Endodermal cell (in vitro differentiated cells): ENCODE measurements around the gene DOCK2. TPM values are rescaled to one million over a fixed set of nuclear protein-coding genes. Genes with fewer than 3 reads are reported as not detected.

ENCODE experiments used
- DNase-seq: peaks from one replicate; pipeline ENCODE4 v3.0.0-alpha.2; 2017
- H3K27ac ChIP-seq: 2 replicates; pipeline ENCODE4 v1.5.1; 2013; ENCODE audit warnings: mild to moderate bottlenecking, low read depth, low read length, moderate library complexity
- H3K27me3 ChIP-seq: 2 replicates; pipeline ENCODE4 v1.6.1; 2013; ENCODE audit warnings: mild to moderate bottlenecking, low read length, moderate library complexity; ENCODE audit not compliant: insufficient read depth, control insufficient read depth, poor library complexity, severe bottlenecking
- H3K36me3 ChIP-seq: 2 replicates; pipeline ENCODE4 v1.7.0; 2013; ENCODE audit warnings: mild to moderate bottlenecking, low read length, moderate library complexity; ENCODE audit not compliant: control insufficient read depth, insufficient read depth
- H3K4me1 ChIP-seq: one replicate; pipeline ENCODE4 v1.7.0; 2013; ENCODE audit warnings: low read length; ENCODE audit not compliant: control insufficient read depth, insufficient read depth
- H3K4me3 ChIP-seq: 2 replicates; pipeline ENCODE4 v1.5.1; 2013; ENCODE audit warnings: mild to moderate bottlenecking, low read length, moderate library complexity
- H3K9ac ChIP-seq: 2 replicates; pipeline ENCODE4 v1.6.1; 2013; ENCODE audit warnings: mild to moderate bottlenecking, low read length, moderate library complexity; ENCODE audit not compliant: poor library complexity, severe bottlenecking; ENCODE audit errors: extremely low read depth
- H3K9me3 ChIP-seq: 2 replicates; pipeline ENCODE4 v1.6.1; 2013; ENCODE audit warnings: mild to moderate bottlenecking, low read length, moderate library complexity; ENCODE audit not compliant: control insufficient read depth
- H3K27ac Mint-ChIP-seq: 2 replicates; pipeline ENCODE4 v1.8.0; 2020; ENCODE audit warnings: mixed read lengths
- H3K27me3 Mint-ChIP-seq: 2 replicates; pipeline ENCODE4 v1.8.0; 2021; ENCODE audit warnings: mild to moderate bottlenecking, mixed read lengths; ENCODE audit not compliant: insufficient read depth
- H3K36me3 Mint-ChIP-seq: 2 replicates; pipeline ENCODE4 v1.8.0; 2020; ENCODE audit warnings: low read depth, mixed read lengths
- H3K4me1 Mint-ChIP-seq: 2 replicates; pipeline ENCODE4 v1.8.0; 2020; ENCODE audit warnings: mixed read lengths
- H3K4me3 Mint-ChIP-seq: 2 replicates; pipeline ENCODE4 v1.8.0; 2020; ENCODE audit warnings: mild to moderate bottlenecking, moderate library complexity, mixed read lengths
- H3K9me3 Mint-ChIP-seq: 2 replicates; pipeline ENCODE4 v1.8.0; 2020; ENCODE audit warnings: mild to moderate bottlenecking, mixed read lengths
- WGBS, 2 experiments: methylation state at CpG; one replicate each; pipeline versions ENCODE4 v1.1.5 to v1.1.7; 2013; ENCODE audit warnings: missing lambda C conversion rate in 2 of 2, mixed read lengths in 1 of 2; ENCODE audit not compliant: insufficient coverage in 1 of 2, insufficient read length in 1 of 2; 5-methylcytosine and 5-hydroxymethylcytosine counted together
- total RNA-seq, 2 donors: library from RNA; stranded (reverse); fragmentation: NEBNext Ultra II Directional in 1 of 2; extraction: Animal tissue kit (Norgen Biotek cat#: 25700) in 1 of 2; gene quantifications; 2 replicates in 1 of 2; 3 replicates in 1 of 2; pipeline ENCODE4 v1.2.1, GENCODE V29; 2021
- TF ChIP-seq, protein P1 (sequence below): fragments of 200-600 bp; sonication (generic); conservative IDR thresholded peaks from 2 replicates; pipeline ENCODE4 v1.5.0; 2021; ENCODE audit warnings: antibody characterized with exemption, mild to moderate bottlenecking

Gene DOCK2
- total RNA-seq, 2 donors from 2014 or later: 2.6 to 3.9 TPM

DNA sequence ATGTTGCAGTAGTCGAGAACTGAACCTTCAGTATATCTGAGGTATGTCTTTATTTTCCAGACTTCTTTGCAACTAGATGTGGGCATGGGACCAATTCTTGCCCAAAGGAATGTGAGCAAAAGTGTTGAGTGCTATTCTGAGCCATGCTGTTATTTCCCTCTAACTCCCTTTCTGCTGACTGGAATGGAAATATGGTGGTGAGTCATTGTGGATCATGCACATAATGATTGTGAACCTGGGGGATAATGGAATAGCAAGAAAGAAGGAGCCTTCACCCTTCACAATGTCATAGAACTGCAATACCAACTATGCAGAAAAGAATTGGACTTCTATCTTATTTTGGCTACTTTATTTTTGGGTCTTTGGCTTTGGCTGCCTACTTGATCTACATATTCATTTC lies 10.3 kb upstream of the DOCK2 start:
- Mint-ChIP-seq H3K27ac (no peak overlapping the region), H3K27me3 (peaks cover 8% of the 10 kb centered on the region), H3K9me3 (peaks cover 7% of the 10 kb centered on the region), H3K36me3 (no peaks in the 10 kb centered on the region), H3K4me3 (no peak overlapping the region), H3K4me1 (no peaks in the 10 kb centered on the region)
- 92 to 100% methylated on average over 1 of the region's 1 CpG for WGBS, 2 experiments
- Histone ChIP-seq H3K9me3 (no peaks in the 10 kb centered on the region), H3K36me3 (no peaks in the 10 kb centered on the region), H3K9ac (no peak overlapping the region), H3K4me3 (no peak overlapping the region), H3K27me3 (no peaks in the 10 kb centered on the region), H3K27ac (no peak overlapping the region), H3K4me1 (no peaks in the 10 kb centered on the region)
- DNase-seq: no peak
- TF ChIP-seq, protein P1, sequence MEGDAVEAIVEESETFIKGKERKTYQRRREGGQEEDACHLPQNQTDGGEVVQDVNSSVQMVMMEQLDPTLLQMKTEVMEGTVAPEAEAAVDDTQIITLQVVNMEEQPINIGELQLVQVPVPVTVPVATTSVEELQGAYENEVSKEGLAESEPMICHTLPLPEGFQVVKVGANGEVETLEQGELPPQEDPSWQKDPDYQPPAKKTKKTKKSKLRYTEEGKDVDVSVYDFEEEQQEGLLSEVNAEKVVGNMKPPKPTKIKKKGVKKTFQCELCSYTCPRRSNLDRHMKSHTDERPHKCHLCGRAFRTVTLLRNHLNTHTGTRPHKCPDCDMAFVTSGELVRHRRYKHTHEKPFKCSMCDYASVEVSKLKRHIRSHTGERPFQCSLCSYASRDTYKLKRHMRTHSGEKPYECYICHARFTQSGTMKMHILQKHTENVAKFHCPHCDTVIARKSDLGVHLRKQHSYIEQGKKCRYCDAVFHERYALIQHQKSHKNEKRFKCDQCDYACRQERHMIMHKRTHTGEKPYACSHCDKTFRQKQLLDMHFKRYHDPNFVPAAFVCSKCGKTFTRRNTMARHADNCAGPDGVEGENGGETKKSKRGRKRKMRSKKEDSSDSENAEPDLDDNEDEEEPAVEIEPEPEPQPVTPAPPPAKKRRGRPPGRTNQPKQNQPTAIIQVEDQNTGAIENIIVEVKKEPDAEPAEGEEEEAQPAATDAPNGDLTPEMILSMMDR: no peak

DNA sequence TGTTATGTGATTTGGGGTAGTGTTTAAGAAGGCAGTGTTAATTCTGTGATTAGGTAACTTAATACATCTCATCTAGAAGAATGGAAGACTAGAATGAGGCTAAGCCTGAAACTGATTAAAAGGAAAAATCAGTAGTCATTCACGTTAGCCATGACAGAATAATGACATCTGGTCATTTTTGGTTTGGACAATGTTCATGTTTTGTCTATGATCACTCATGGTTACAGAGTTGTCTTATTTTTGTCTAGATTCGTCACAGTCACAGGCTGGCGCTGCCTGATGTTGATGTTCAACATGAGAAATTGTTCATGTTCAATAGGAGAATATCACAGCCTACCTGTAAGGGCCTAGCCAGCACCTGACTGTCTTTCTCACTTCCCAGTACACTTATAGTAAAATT lies 9.5 kb upstream of the DOCK2 start:
- no peak for DNase-seq
- Histone ChIP-seq H3K4me1 (no peaks in the 10 kb centered on the region), H3K4me3 (no peak overlapping the region), H3K9ac (no peak overlapping the region), H3K36me3 (no peaks in the 10 kb centered on the region), H3K9me3 (no peaks in the 10 kb centered on the region), H3K27ac (no peak overlapping the region), H3K27me3 (no peaks in the 10 kb centered on the region)
- Mint-ChIP-seq H3K27me3 (peaks cover 8% of the 10 kb centered on the region), H3K4me3 (no peak overlapping the region), H3K27ac (no peak overlapping the region), H3K9me3 (peaks cover 7% of the 10 kb centered on the region), H3K36me3 (no peaks in the 10 kb centered on the region), H3K4me1 (no peaks in the 10 kb centered on the region)
- TF ChIP-seq, protein P1: no peak
- 90 to 100% methylated on average over 1 to 3 of the region's 3 CpGs for WGBS, 2 experiments

DNA sequence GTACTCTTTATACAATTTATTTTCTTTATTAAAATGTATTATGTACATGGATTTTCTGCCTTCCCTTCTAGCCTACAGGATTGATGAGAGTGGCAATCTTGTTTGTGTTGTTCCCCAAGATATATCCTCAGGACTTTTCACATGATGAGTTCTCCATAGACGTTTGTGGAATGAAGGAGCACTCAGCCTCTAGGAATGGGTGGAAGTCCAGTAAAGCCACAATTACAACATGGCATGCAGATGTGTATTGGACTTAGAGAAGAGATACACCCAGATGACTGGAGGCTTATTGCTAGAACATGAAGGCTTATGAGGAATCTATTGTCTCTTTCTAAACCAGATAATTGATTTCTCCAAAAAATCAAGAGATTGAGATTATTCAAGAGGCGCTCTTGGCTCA lies 8.2 kb upstream of the DOCK2 start:
- no peaks in the 10 kb centered on the region for H3K9me3 ChIP-seq
- no peak overlapping the region for H3K27ac ChIP-seq
- Mint-ChIP-seq H3K4me3 (no peak overlapping the region), H3K36me3 (no peaks in the 10 kb centered on the region), H3K4me1 (no peaks in the 10 kb centered on the region), H3K9me3 (no peaks in the 10 kb centered on the region), H3K27ac (no peak overlapping the region), H3K27me3 (peaks cover 8% of the 10 kb centered on the region)
- 95 to 100% methylated on average over 1 to 2 of the region's 2 CpGs for WGBS, 2 experiments
- H3K4me3 ChIP-seq: no peak overlapping the region
- DNase-seq: no peak
- H3K27me3 ChIP-seq: no peaks in the 10 kb centered on the region
- H3K4me1 ChIP-seq: no peaks in the 10 kb centered on the region
- no peaks in the 10 kb centered on the region for H3K36me3 ChIP-seq
- TF ChIP-seq, protein P1: no peak
- H3K9ac ChIP-seq: no peak overlapping the region
